Endothelial cell (in vitro differentiated cells): ENCODE results near the gene SFTPD. TPM values are rescaled to one million over a fixed set of nuclear protein-coding genes. Genes with fewer than 3 reads are reported as not detected.

Source experiments
- DNase-seq: peaks from one replicate; pipeline ENCODE4 v3.0.0; 2021; ENCODE audit warnings: low spot score
- H3K27ac Mint-ChIP-seq: one replicate; pipeline ENCODE4 v1.8.0; 2021; ENCODE audit warnings: mixed read lengths, inconsistent platforms; ENCODE audit not compliant: unreplicated experiment
- H3K27me3 Mint-ChIP-seq: one replicate; pipeline ENCODE4 v1.8.0; 2021; ENCODE audit warnings: mild to moderate bottlenecking, moderate library complexity, mixed read lengths, inconsistent platforms; ENCODE audit not compliant: unreplicated experiment
- H3K36me3 Mint-ChIP-seq: one replicate; pipeline ENCODE4 v1.8.0; 2021; ENCODE audit warnings: mild to moderate bottlenecking, low read depth, mixed read lengths, inconsistent platforms; ENCODE audit not compliant: unreplicated experiment
- H3K4me1 Mint-ChIP-seq: one replicate; pipeline ENCODE4 v1.8.0; 2021; ENCODE audit warnings: mild to moderate bottlenecking, mixed read lengths, inconsistent platforms; ENCODE audit not compliant: unreplicated experiment
- H3K4me3 Mint-ChIP-seq: one replicate; pipeline ENCODE4 v1.8.0; 2021; ENCODE audit warnings: mild to moderate bottlenecking, mixed read lengths, inconsistent platforms; ENCODE audit not compliant: unreplicated experiment
- H3K9me3 Mint-ChIP-seq: one replicate; pipeline ENCODE4 v1.8.0; 2021; ENCODE audit warnings: mixed read lengths, inconsistent platforms; ENCODE audit not compliant: unreplicated experiment
- total RNA-seq: library from RNA; stranded (reverse); fragmentation: NEBNext Ultra II Directional; extraction: Animal tissue kit (Norgen Biotek cat#: 25700); gene quantifications from one replicate; pipeline ENCODE4 v1.2.1, GENCODE V29; 2021; ENCODE audit not compliant: unreplicated experiment
- TF ChIP-seq, protein P1 (sequence below): fragments of 200-600 bp; sonication (generic); IDR thresholded peaks from one replicate; pipeline ENCODE4 v1.5.0; 2021; ENCODE audit warnings: antibody characterized with exemption; ENCODE audit not compliant: unreplicated experiment

SFTPD gene
- total RNA-seq, 1 donor from 2014 or later, result 0.31 TPM

DNA sequence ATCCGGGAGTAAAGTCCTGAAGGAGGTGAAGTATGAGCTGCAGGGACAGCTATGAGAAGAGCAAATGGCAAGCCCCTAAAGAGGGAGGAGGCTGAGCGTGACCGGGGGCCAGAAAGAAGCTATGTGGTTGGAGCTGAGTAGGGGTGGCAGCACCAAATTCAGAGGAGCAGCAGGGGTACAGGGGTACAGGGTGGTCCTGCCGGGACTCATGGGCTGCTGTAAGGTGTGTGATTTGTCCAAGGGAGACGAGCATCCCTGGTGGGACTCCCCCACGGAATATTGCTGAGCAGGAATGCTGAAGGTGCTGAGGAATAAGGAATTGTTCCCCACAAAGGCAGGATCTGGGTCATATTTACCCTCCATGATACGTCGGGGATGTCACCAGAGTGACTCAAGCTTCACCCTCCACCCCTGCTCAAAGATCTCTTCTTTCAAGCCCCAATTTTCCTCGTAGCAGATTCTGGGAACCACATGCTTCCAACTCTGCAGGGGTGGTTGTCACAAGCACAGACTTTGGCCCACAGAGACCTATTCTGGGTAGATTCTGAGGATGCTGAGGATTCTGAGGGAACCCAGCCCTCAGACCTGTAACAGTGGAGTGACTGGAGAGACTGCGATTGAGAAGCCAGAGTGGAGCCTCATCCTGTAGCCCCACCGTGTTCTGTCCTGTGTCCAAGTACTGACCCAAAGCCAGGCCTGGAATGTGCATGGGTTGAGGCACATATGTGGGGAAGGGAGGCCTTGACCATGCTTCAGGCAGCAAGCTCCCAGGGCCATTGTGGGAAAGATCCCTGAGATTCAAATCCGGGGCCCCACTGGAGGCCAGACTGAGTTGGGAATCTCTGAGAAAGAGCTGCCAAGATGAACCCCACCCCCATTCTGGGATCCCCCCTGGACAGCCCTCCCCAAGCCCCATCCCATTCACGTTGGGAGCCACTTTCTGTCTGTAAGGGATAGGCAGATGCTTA, 4.2 kb downstream of the SFTPD start:
- H3K27ac Mint-ChIP-seq, result no peak overlapping the region
- H3K4me3 Mint-ChIP-seq, result no peak overlapping the region
- H3K9me3 Mint-ChIP-seq, result no peaks in the 10 kb centered on the region
- peaks cover 6% of the 10 kb centered on the region for H3K36me3 Mint-ChIP-seq
- TF ChIP-seq, protein P1, sequence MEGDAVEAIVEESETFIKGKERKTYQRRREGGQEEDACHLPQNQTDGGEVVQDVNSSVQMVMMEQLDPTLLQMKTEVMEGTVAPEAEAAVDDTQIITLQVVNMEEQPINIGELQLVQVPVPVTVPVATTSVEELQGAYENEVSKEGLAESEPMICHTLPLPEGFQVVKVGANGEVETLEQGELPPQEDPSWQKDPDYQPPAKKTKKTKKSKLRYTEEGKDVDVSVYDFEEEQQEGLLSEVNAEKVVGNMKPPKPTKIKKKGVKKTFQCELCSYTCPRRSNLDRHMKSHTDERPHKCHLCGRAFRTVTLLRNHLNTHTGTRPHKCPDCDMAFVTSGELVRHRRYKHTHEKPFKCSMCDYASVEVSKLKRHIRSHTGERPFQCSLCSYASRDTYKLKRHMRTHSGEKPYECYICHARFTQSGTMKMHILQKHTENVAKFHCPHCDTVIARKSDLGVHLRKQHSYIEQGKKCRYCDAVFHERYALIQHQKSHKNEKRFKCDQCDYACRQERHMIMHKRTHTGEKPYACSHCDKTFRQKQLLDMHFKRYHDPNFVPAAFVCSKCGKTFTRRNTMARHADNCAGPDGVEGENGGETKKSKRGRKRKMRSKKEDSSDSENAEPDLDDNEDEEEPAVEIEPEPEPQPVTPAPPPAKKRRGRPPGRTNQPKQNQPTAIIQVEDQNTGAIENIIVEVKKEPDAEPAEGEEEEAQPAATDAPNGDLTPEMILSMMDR, result no peak
- peak; percentile 1 for DNase-seq
- no peaks in the 10 kb centered on the region for H3K4me1 Mint-ChIP-seq
- H3K27me3 Mint-ChIP-seq, result peaks cover 14% of the 10 kb centered on the region

- TF ChIP-seq, protein P1, result no peak
- no peak overlapping the region for H3K4me3 Mint-ChIP-seq
- peaks cover 6% of the 10 kb centered on the region for H3K4me1 Mint-ChIP-seq
- no peaks in the 10 kb centered on the region for H3K9me3 Mint-ChIP-seq
- H3K36me3 Mint-ChIP-seq, result peaks cover 6% of the 10 kb centered on the region
- DNase-seq, result no peak
- H3K27ac Mint-ChIP-seq, result no peak overlapping the region
- peaks cover 14% of the 10 kb centered on the region for H3K27me3 Mint-ChIP-seq
Measured at GRCh38 chr10:79943871-79944270, 5.0 kb downstream of the SFTPD start.

DNA sequence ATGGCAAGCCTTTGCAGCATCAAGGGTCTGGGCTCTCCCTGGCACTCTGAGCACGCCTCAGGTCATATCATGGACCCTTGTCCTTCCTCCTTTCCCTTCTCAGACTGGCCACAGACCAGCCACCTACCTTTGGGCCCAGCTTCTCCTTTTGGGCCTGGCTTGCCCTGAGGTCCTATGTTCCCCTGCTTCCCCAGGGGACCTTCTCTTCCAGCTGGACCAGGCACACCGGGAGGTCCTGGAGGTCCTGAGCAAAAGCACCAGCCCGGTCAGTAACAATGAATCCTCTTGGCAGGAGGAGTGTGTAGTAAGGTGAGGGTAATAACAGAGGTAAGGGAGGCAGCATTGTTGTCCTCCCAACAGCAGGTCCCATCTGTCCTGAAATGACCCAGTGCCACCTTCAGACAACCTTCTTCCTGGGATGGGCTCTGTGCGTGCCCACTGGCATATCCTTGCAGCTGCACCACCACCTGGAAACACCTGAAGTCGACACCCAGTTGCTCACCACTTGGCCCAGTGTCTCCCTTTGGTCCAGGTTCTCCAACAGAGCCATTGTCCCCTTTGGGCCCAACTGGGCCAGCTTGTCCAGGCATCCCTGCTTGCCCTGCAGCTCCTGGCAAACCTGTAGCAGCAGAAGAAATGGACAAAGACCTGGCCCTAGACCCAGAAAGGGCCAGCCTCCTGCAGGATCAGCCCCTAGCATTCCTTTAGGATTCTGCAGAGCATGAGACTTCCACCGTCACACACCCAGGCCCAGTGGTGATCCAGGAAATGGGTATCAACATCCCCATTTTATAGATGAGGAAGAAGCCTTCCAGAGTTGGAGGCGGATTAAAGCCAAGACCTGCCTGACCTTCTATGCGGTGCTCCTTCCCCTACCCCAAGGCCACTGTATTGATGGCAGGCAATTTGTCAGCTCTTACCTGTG, 6.4 kb downstream of the SFTPD start:
- H3K9me3 Mint-ChIP-seq, result no peaks in the 10 kb centered on the region
- TF ChIP-seq, protein P1, result no peak
- peaks cover 16% of the 10 kb centered on the region for H3K4me1 Mint-ChIP-seq
- peaks cover 14% of the 10 kb centered on the region for H3K27me3 Mint-ChIP-seq
- no peak overlapping the region for H3K4me3 Mint-ChIP-seq
- H3K36me3 Mint-ChIP-seq, result peaks cover 12% of the 10 kb centered on the region
- DNase-seq, result peak; percentile 1
- no peak overlapping the region for H3K27ac Mint-ChIP-seq

DNA sequence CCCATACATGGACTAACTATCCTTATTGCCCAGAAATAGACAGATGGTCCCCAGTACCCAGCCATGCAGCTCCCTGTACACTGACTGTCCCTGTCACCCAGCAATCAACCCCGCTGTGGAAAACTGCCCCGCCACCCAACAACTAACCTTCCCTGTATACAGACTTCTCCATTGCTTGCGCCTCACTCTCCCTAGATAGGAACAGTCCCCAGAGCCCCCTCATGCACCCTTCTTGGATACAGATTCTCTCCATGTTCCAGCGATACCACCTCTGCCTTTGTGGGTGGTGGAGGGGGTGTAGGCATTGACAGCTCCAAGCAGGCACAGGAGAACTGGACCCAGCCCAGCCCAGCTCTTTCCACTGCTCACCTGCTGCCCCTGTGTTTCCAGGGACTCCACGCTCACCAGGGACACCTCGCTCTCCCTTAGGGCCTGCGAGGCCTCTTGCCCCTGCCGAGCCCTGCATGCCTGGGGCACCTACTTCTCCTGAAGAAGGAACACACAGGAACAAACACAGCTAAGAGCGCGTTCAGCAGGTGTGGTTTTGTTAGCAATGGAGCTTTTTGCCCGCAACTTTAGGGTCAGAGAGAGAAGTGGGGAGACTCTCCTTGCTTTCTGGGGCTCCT, 7.2 kb downstream of the SFTPD start:
- peaks cover 16% of the 10 kb centered on the region for H3K36me3 Mint-ChIP-seq
- H3K27ac Mint-ChIP-seq, result no peak overlapping the region
- TF ChIP-seq, protein P1, result no peak

More for the DNA sequence above, 7.2 kb downstream of the SFTPD start:
- Mint-ChIP-seq H3K4me3 (peak overlapping the region; percentile 51), H3K4me1 (peaks cover 16% of the 10 kb centered on the region), H3K9me3 (no peaks in the 10 kb centered on the region), H3K27me3 (peaks cover 18% of the 10 kb centered on the region)
- peak; percentile 2 for DNase-seq
